GM12878 (cell line): ENCODE measurements around the gene DAZAP1. TPM values are rescaled to one million over a fixed set of nuclear protein-coding genes. Genes with fewer than 3 reads are reported as not detected.

Experiments
- ATAC-seq: fragments of 200-7000 bp; cut with Tn5 transposase; 3 replicates; pipeline ENCODE4 v1.9.1; 2020; ENCODE audit warnings: mild to moderate bottlenecking, moderate library complexity
- BruUV-seq: library from RNA; stranded (reverse); fragments of 400-500 nt; replicated peaks from 2 replicates; lab custom pipeline; 2021; lab: Mats Ljungman, UMichigan
- CTCF ChIA-PET: fragments of 300-600 bp; sonication (Branson Sonifier 250); formaldehyde crosslinking; extraction: SDS; loops from one replicate; lab custom pipeline; 2021; ENCODE audit warnings: inconsistent platforms; lab: Yijun Ruan, JAX
- POLR2A ChIA-PET: fragments of 350-600 bp; formaldehyde crosslinking; extraction: SDS; loops from one replicate; lab custom pipeline; 2021; ENCODE audit warnings: inconsistent platforms; lab: Charles Lee
- RAD21 ChIA-PET: fragments of 300-600 bp; sonication (Branson Sonifier 250); formaldehyde crosslinking; loops from one replicate; lab custom pipeline; 2023; ENCODE audit warnings: antibody characterized with exemption; ENCODE audit not compliant: unreplicated experiment; lab: Charles Lee
- SMC1A ChIA-PET: fragments of 300-600 bp; sonication (Branson Sonifier 250); formaldehyde crosslinking; loops from one replicate; lab custom pipeline; 2023; ENCODE audit not compliant: unreplicated experiment, uncharacterized antibody; lab: Charles Lee
- DNase-seq: peaks from one replicate; pipeline ENCODE4 v3.0.0-alpha.2; 2011; ENCODE audit warnings: low read depth, low spot score
- FAIRE-seq: peaks from 3 replicates; lab custom pipeline; 2011; peaks lifted over from hg19 to GRCh38; lab: Jason Lieb, UNC
- H2AFZ ChIP-seq: 2 replicates; pipeline ENCODE4 v1.6.0; 2011; ENCODE audit warnings: low read depth, low read length, control low read depth; ENCODE audit not compliant: control insufficient read depth
- H3K27ac ChIP-seq: 2 replicates; pipeline ENCODE4 v1.5.1; 2011; ENCODE audit warnings: control low read depth; ENCODE audit not compliant: control insufficient read depth, insufficient read depth
- H3K27me3 ChIP-seq, 2 experiments: replicated peaks in 1 of 2; 2 replicates each; pipeline versions ENCODE4 v1.6.0 to v1.6.1; 2011; ENCODE audit warnings: low read length in 1 of 2; ENCODE audit not compliant: control insufficient read depth in 2 of 2, insufficient read depth in 2 of 2
- H3K36me3 ChIP-seq, 2 experiments: 2 replicates each; pipeline ENCODE4 v1.5.1; 2011; ENCODE audit warnings: low read length in 1 of 2; ENCODE audit not compliant: control insufficient read depth in 2 of 2, insufficient read depth in 2 of 2
- H3K4me1 ChIP-seq: 2 replicates; pipeline ENCODE4 v1.6.1; 2011; ENCODE audit warnings: mild to moderate bottlenecking, low read length, moderate library complexity, mixed read lengths; ENCODE audit not compliant: control insufficient read depth, insufficient read depth
- H3K4me2 ChIP-seq: 2 replicates; pipeline ENCODE4 v1.6.0; 2011; ENCODE audit warnings: control low read depth; ENCODE audit not compliant: control insufficient read depth, insufficient read depth
- H3K4me3 ChIP-seq: fragments of 200-600 bp; sonication (generic); 2 replicates; pipeline ENCODE4 v1.5.1; 2016
- H3K79me2 ChIP-seq: 2 replicates; pipeline ENCODE4 v1.6.0; 2011; ENCODE audit warnings: low read length; ENCODE audit not compliant: control insufficient read depth, insufficient read depth
- H3K9ac ChIP-seq: 2 replicates; pipeline ENCODE4 v1.8.0; 2011; ENCODE audit warnings: low read length, control low read depth, mixed read lengths; ENCODE audit not compliant: control insufficient read depth, insufficient read depth
- H3K9me3 ChIP-seq: replicated peaks from 3 replicates; pipeline ENCODE4 v1.5.1; 2011; ENCODE audit warnings: mild to moderate bottlenecking, low read length; ENCODE audit not compliant: control insufficient read depth, insufficient read depth
- H4K20me1 ChIP-seq: 2 replicates; pipeline ENCODE4 v1.6.0; 2011; ENCODE audit not compliant: control insufficient read depth, insufficient read depth
- CTCF ChIP-seq, 3 experiments: IDR thresholded peaks in 2 of 3; conservative IDR thresholded peaks in 1 of 3; 2 replicates each; pipeline ENCODE4 v1.5.1; 2011; ENCODE audit warnings: low read depth in 3 of 3, low read length in 3 of 3, mild to moderate bottlenecking in 3 of 3, control low read depth in 2 of 3, moderate library complexity in 2 of 3, inconsistent platforms in 1 of 3, mixed read lengths in 1 of 3; ENCODE audit not compliant: control insufficient read depth in 2 of 3, insufficient read depth in 1 of 3; ENCODE audit errors: extremely low read depth in 1 of 3
- POLR2A ChIP-seq: IDR thresholded peaks from 2 replicates; pipeline ENCODE4 v1.6.1; 2011; ENCODE audit warnings: low read depth, mild to moderate bottlenecking, low read length
- POLR2AphosphoS2 ChIP-seq: IDR thresholded peaks from 2 replicates; pipeline ENCODE4 v1.6.1; 2011; ENCODE audit warnings: low read depth, mild to moderate bottlenecking, low read length, improper control_type of control experiment, moderate library complexity
- WGBS: methylation state at CpG from one replicate; pipeline ENCODE4 v1.1.6; 2016; ENCODE audit warnings: low lambda C conversion rate; ENCODE audit not compliant: insufficient replicate concordance, insufficient coverage; ENCODE audit errors: missing lambda C conversion rate; 5-methylcytosine and 5-hydroxymethylcytosine counted together
- in situ Hi-C: fragments of 300-500 bp; cut with MboI; formaldehyde crosslinking; loops from 9 replicates; pipeline ENCODE4 v1.14.3; 2018; ENCODE audit warnings: mixed read lengths
- intact Hi-C: fragments of 100-400 bp; cut with micrococcal nuclease; formaldehyde crosslinking; loops from one replicate; pipeline ENCODE4 v1.14.2; 2022; ENCODE audit not compliant: unreplicated experiment
- polyA plus RNA-seq, 11 experiments: library from polyadenylated mRNA; depleted of rRNA in 4 of 11; unstranded in 6 of 11; stranded (reverse) in 5 of 11; fragments of >200 nt; fragmentation: Nextera tagmentation in 4 of 11; fragmentation: Illumina TruSeq in 1 of 11; extraction: Ambion mirVana in 4 of 11; extraction: Trizol in 1 of 11; gene quantifications; 1 replicate in 1 of 11; 2 replicates in 10 of 11; pipeline versions ENCODE4 v1.2.1 to v1.2.3, GENCODE V29; 2011 to 2016; ENCODE audit warnings: inconsistent platforms in 2 of 11, missing spikeins in 2 of 11, low read depth in 1 of 11
- total RNA-seq, 4 experiments: library from RNA; depleted of rRNA in 3 of 4; stranded (reverse); fragments of >200 nt in 3 of 4; fragmentation: Illumina TruSeq in 1 of 4; extraction: Trizol in 1 of 4; gene quantifications; 2 replicates each; pipeline versions ENCODE4 v1.2.1 to v1.2.3, GENCODE V29; 2013 to 2021

Gene DAZAP1
- total and polyA plus RNA-seq, 10 of the 15 experiments (the other 5 are each of a cell fraction or from before 2014, with no cell fraction given), result 9.9 to 240 (median 92.3) TPM

DNA sequence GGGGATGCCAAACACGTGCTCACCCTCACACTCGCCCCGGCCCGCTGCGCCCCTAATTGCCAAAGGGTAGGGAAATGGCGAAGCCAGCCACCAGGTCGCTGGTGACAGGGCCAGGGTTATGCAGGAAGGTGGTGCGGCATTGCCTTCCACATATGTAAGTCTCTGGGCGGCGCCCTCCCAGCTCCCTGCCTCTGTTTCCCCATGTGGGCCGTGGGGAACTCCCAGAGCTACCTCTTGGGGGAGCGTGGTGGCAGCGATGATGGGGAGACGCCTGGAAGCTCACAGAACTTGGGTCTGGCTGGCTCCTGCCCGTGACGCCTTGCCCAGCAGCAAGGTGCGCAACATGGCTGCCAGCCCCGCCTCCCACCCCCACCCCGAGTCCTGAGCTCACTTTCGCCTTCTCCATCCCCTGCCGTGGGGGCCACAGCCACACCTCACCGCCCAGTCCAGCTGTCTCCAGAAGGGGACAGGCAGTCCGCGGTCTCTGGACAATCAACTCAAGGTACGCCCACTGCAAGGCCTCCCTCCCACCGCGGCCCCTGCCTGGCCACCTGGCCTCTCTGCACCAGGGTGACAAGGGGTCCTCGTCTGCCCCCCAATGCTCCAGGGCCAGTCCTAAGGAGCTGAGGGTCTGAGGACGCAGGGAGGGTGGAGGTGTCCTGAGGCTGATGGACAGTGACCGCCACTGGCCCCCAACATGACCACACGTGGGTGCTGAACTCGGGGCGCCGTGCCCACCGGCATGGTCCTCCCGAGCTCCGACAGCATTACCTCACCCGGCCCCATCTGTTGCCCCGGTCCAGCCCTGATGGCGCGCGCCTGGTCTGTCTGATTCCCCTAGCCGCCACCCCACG lies 65.1 kb downstream of the DAZAP1 start:
- Histone ChIP-seq H3K27ac (no peak overlapping the region), H3K9me3 (no peaks in the 10 kb centered on the region), H3K4me1 (peaks cover 7% of the 10 kb centered on the region), H3K4me2 (no peak overlapping the region), H2AFZ (no peak overlapping the region), H3K27me3 (peaks cover 7 to 27% of the 10 kb centered on the region in 2 experiments), H3K4me3 (no peak overlapping the region), H3K36me3 (no peaks in the 10 kb centered on the region), H3K9ac (no peak overlapping the region), H4K20me1 (peaks cover 7% of the 10 kb centered on the region), H3K79me2 (no peaks in the 10 kb centered on the region; the same call in none of the 2 replicates)
- ATAC-seq, result no peak
- in situ Hi-C loops (no loop called here), intact Hi-C loops (no loop called here)
- ChIA-PET SMC1A (no interaction called here), RAD21 (no interaction called here), POLR2A (no interaction called here), CTCF (no interaction called here)
- FAIRE-seq, result no peak
- DNase-seq, result no peak
- BruUV-seq, result no TSS peak
- 79% methylated on average over 41 of the region's 44 CpGs for WGBS
- TF ChIP-seq POLR2AphosphoS2 (peak; percentile 42; the same call in 1 of the 2 replicates), CTCF (IDR thresholded peaks at IDR 0.05 in 2 of 3, conservative IDR thresholded peaks at IDR 0.05 in 1 of 3; ENCODE audit: control insufficient read depth in 2 of 3, extremely low read depth in 1 of 3, insufficient read depth in 1 of 3, low read depth in 3 of 3, low read length in 3 of 3) (no peak), POLR2A (peak; percentile 69)
